Thoracic aorta (tissue), 2 donors: ENCODE data around the gene SRP9. TPM values are rescaled to one million over a fixed set of nuclear protein-coding genes. Genes with fewer than 3 reads are reported as not detected.

Experiments
- ATAC-seq: fragments of 150-250 bp; one replicate; pipeline ENCODE4 v1.8.0; 2017; ENCODE audit warnings: low read depth; ENCODE audit not compliant: insufficient number of reproducible peaks, low FRiP score
- DNase-seq: peaks from one replicate; pipeline ENCODE4 v3.0.0-alpha.2; 2020; ENCODE audit warnings: low spot score
- H3K27ac ChIP-seq, 2 donors: fragments of 200-600 bp; sonication (generic); 1 replicate in 1 of 2; 2 replicates in 1 of 2; pipeline ENCODE4 v1.5.1; 2016; ENCODE audit warnings: mild to moderate bottlenecking in 2 of 2, moderate library complexity in 2 of 2
- H3K27me3 ChIP-seq: fragments of 200-600 bp; sonication (generic); replicated peaks from 2 replicates; pipeline ENCODE4 v1.6.0; 2016; ENCODE audit warnings: mild to moderate bottlenecking; ENCODE audit not compliant: insufficient read depth
- H3K36me3 ChIP-seq: fragments of 200-600 bp; sonication (generic); one replicate; pipeline ENCODE4 v1.5.1; 2016
- H3K4me1 ChIP-seq, 2 donors: fragments of 200-600 bp; sonication (generic); 1 replicate in 1 of 2; 2 replicates in 1 of 2; pipeline versions ENCODE4 v1.5.1 to v1.6.0; 2016; ENCODE audit warnings: low read depth in 2 of 2, mild to moderate bottlenecking in 1 of 2; ENCODE audit not compliant: control insufficient read depth in 1 of 2
- H3K4me3 ChIP-seq: fragments of 200-600 bp; sonication (generic); 2 replicates; pipeline ENCODE4 v1.5.1; 2016; ENCODE audit warnings: mild to moderate bottlenecking
- H3K9me3 ChIP-seq: fragments of 200-600 bp; sonication (generic); 2 replicates; pipeline ENCODE4 v1.5.1; 2016
- CTCF ChIP-seq: fragments of 200-600 bp; sonication (generic); IDR thresholded peaks from one replicate; pipeline ENCODE4 v1.5.1; 2019; ENCODE audit warnings: antibody characterized with exemption
- total RNA-seq, 2 donors: library from RNA; depleted of rRNA; stranded (reverse); fragments of >200 nt; gene quantifications; one replicate each; pipeline versions ENCODE4 v1.1.0 to v1.2.3, GENCODE V29; 2016

SRP9 gene, protein sequence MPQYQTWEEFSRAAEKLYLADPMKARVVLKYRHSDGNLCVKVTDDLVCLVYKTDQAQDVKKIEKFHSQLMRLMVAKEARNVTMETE
- 100 to 1,000 TPM; 130 to 131 TPM for total RNA-seq

DNA sequence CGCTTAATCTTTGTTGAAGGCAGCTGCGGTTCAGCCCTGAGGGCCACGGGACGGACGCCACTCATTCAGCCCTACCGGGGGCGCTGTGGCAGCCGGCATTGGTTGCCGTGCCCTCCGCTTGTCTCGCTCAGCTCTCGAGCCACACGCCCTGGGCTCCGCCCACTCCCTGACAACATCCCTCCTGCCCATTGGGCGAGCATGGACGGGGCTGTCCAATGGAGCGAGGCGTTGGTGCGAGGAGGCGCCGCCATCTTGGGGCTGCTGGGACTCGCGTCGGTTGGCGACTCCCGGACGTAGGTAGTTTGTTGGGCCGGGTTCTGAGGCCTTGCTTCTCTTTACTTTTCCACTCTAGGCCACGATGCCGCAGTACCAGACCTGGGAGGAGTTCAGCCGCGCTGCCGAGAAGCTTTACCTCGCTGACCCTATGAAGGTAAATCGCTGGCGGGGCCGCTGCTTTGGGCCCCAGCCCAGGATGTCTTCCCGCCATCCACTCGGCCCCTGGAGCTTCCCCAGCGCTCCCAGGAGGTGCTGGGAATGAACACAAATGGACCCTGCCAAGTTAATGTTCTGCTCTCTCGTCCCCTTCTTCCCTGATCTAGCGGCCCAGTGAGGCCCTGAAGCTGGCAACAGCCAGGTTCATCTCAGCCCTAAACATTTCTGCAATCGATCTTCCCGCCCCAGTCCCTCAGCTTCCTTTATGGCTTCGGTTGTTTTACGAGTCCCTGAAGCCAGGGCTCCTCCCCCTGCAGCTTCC lies at the start of gene SRP9:
TSS of gene SRP9 (plus strand) at position 244 of the 754 bp plus-strand sequence. CDS start at position 359, 115 bp downstream.
- Histone ChIP-seq H3K4me3 (peak within 1 kb of the TSS; percentile 92), H3K9me3 (no peaks in the 10 kb centered on the region), H3K4me1 (peaks cover 29 to 51% of the 10 kb centered on the region in 2 donors), H3K36me3 (no peaks in the 10 kb centered on the region), H3K27ac (peak within 1 kb of the TSS; percentile 92 to 98), H3K27me3 (no peaks in the 10 kb centered on the region)
- peak; percentile 95 for DNase-seq
- ATAC-seq, result peak; percentile 97
- peak; percentile 81 for TF ChIP-seq CTCF

GRCh38 chr1:225731491-225731890 lies 46.1 kb upstream of the SRP9 start:
- Histone ChIP-seq H3K4me3 (no peak overlapping the region), H3K9me3 (no peaks in the 10 kb centered on the region), H3K27ac (no peak overlapping the region), H3K27me3 (no peaks in the 10 kb centered on the region), H3K4me1 (peaks cover 11 to 18% of the 10 kb centered on the region in 2 donors), H3K36me3 (no peaks in the 10 kb centered on the region)
- DNase-seq, result no peak
- no peak for ATAC-seq
- TF ChIP-seq CTCF, result no peak

DNA sequence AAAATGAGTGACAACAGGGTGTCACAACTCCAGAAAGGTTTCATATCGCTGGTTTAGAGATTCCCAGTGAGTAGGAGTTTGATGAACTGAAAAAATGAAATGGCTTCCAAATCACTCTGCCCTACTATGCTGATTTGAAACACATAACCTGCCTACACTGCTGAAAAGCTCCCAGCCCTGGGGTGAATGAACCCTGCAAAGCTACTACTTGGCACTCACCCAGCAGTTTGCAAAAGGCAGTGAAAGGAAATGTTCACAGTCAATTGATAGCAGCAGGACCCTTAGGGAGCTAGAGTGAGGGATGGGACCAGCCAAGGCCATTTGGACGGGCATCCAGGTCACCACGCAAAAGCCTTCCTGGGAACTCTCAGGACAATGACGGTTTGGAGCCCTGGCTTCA lies 44.4 kb upstream of the SRP9 start:
- H3K27me3 ChIP-seq, result no peaks in the 10 kb centered on the region
- peaks cover 17 to 26% of the 10 kb centered on the region in 2 donors for H3K4me1 ChIP-seq
- no peaks in the 10 kb centered on the region for H3K36me3 ChIP-seq
- ATAC-seq (no peak), DNase-seq (no peak)
- no peak overlapping the region for H3K4me3 ChIP-seq
- no peak for TF ChIP-seq CTCF
- H3K27ac ChIP-seq, result no peak overlapping the region
- H3K9me3 ChIP-seq, result no peaks in the 10 kb centered on the region

DNA sequence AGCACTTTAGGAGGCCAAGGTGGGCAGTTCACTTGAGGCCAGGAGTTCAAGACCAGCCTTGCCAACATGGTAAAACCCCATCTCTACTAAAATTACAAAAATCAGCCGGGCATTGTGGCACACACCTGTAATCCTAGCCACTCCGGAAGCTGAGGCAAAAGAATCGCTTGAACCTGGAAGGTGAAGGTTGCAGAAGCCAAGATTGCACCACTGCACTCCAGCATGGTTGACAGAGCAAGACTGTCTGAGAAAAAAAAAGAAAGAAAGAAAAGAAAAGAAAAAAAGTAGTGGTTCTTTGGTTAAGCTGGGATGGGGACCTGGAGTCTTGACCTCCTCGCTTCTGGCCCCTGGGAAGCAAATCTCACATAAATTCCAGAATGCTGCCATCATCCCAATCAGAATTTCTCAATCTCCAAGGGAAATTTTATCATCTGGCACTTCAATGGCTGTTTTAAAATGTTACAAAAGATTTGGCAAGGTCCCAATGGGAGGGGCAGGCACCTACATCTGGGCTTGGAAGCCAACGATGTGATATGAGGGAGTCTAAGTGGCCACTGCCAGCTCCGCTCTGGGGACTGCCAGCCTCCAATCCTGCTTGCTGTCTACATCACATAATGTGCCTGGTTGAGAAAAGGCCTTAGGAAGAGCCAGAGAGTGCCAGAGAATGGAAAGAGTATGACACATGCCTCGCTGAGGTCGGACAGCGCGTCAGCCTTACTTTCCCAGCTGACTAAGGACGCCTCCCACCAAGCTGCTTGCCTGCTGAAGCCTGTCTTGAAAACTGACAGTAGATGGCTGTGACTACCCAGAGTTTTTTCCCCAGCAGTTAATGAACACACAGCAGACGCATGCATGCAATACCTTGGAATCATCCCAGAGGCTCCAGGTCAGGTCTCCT lies 42.1 kb upstream of the SRP9 start:
- DNase-seq, result peak; percentile 64
- ATAC-seq, result peak; percentile 90

More for the DNA sequence above, 42.1 kb upstream of the SRP9 start:
- Histone ChIP-seq H3K36me3 (no peaks in the 10 kb centered on the region), H3K4me3 (peak overlapping the region; percentile 8), H3K4me1 (peaks cover 17 to 26% of the 10 kb centered on the region in 2 donors), H3K27ac (peak overlapping the region; percentile 86 to 91), H3K27me3 (no peaks in the 10 kb centered on the region), H3K9me3 (no peaks in the 10 kb centered on the region)
- TF ChIP-seq CTCF, result no peak
